IMR-90 (cell line): ENCODE data around the gene MRPL34.

Experiments
- BHLHE40 ChIP-seq: fragments of 150-350 bp; IDR thresholded peaks from 2 replicates; pipeline ENCODE4 v1.6.1; 2016; ENCODE audit warnings: mild to moderate bottlenecking, low read depth, low read length
- CEBPB ChIP-seq: IDR thresholded peaks from 2 replicates; pipeline ENCODE4 v1.6.1; 2012; ENCODE audit warnings: low read depth, low read length, improper control_type of control experiment
- CTCF ChIP-seq: conservative IDR thresholded peaks from 2 replicates; pipeline ENCODE4 v1.5.1; 2012; ENCODE audit warnings: mild to moderate bottlenecking, low read depth, low read length, improper control_type of control experiment
- ELK1 ChIP-seq: fragments of 150-350 bp; IDR thresholded peaks from 2 replicates; pipeline ENCODE4 v1.6.1; 2016; ENCODE audit warnings: low read depth, mild to moderate bottlenecking, low read length, moderate library complexity, borderline replicate concordance
- FOS ChIP-seq: fragments of 150-350 bp; IDR thresholded peaks from 2 replicates; pipeline ENCODE4 v1.6.1; 2016; ENCODE audit warnings: low read depth, low read length
- MAZ ChIP-seq: IDR thresholded peaks from 2 replicates; pipeline ENCODE4 v1.6.1; 2012; ENCODE audit warnings: low read depth, mild to moderate bottlenecking, low read length, improper control_type of control experiment, moderate library complexity, borderline replicate concordance
- MXI1 ChIP-seq: IDR thresholded peaks from 2 replicates; pipeline ENCODE4 v1.6.1; 2012; ENCODE audit warnings: low read depth, mild to moderate bottlenecking, low read length, moderate library complexity, borderline replicate concordance
- NFE2L2 ChIP-seq: fragments of 150-350 bp; IDR thresholded peaks from 2 replicates; pipeline ENCODE4 v1.6.1; 2016; ENCODE audit warnings: low read depth, mild to moderate bottlenecking, low read length
- POLR2A ChIP-seq: IDR thresholded peaks from 2 replicates; pipeline ENCODE4 v1.6.1; 2012; ENCODE audit warnings: mild to moderate bottlenecking, low read depth, low read length
- RFX5 ChIP-seq: IDR thresholded peaks from 2 replicates; pipeline ENCODE4 v1.8.0; 2012; ENCODE audit warnings: low read depth, mild to moderate bottlenecking, low read length, moderate library complexity
- SMC3 ChIP-seq: fragments of 150-350 bp; IDR thresholded peaks from 2 replicates; pipeline ENCODE4 v1.6.1; 2016; ENCODE audit warnings: low read depth, mild to moderate bottlenecking, antibody characterized with exemption, low read length, moderate library complexity
- USF2 ChIP-seq: fragments of 150-350 bp; IDR thresholded peaks from 2 replicates; pipeline ENCODE4 v1.6.1; 2017; ENCODE audit warnings: mild to moderate bottlenecking, antibody characterized with exemption, low read length, low read depth

GRCh38 chr19:17292301-17293074 is 13.2 kb upstream of the MRPL34 start:
- TF ChIP-seq CTCF (peak; percentile 82), NFE2L2 (no peak), FOS (no peak), POLR2A (no peak; the same call in 1 of the 2 replicates), RFX5 (no peak), MAZ (peak; percentile 52; the same call in 1 of the 2 replicates), ELK1 (no peak), USF2 (no peak), SMC3 (peak; percentile 63), MXI1 (peak; percentile 71; the same call in 1 of the 2 replicates), BHLHE40 (no peak), CEBPB (no peak)
